H1 (cell line): ENCODE data around the gene CDKN3. TPM values are rescaled to one million over a fixed set of nuclear protein-coding genes. Genes with fewer than 3 reads are reported as not detected.

Experiments
- polyA plus RNA-seq, 7 experiments: library from polyadenylated mRNA; depleted of rRNA in 3 of 7; stranded (reverse) in 5 of 7; unstranded in 2 of 7; fragments of >200 nt in 5 of 7; fragments of 200-250 nt in 2 of 7; gene quantifications; 1 replicate in 5 of 7; 2 replicates in 1 of 7; 4 replicates in 1 of 7; pipeline versions ENCODE4 v1.2.1 to v1.2.3, GENCODE V29; 2011 to 2013; ENCODE audit warnings: missing spikeins in 2 of 7, mixed read lengths in 2 of 7
- total RNA-seq: library from RNA; stranded (reverse); fragmentation: NEBNext Ultra II Directional; extraction: Animal tissue kit (Norgen Biotek cat#: 25700); gene quantifications from 2 replicates; pipeline ENCODE4 v1.2.1, GENCODE V29; 2021

The CDKN3 gene
- total and polyA plus RNA-seq, 2 of the 8 experiments (the other 6 are each of a cell fraction or from before 2014, with no cell fraction given) = 43.5 to 48.3 TPM

Other genes with a start within 250 kb of the CDKN3 start
- 118 and 119 TPM in 2 replicates for gene CNIH1, start 44.4 kb downstream of the CDKN3 start, total RNA-seq
- gene CNIH1, start 44.4 kb downstream of the CDKN3 start, polyA plus RNA-seq (2011; rRNA removed) = 234 and 333 TPM in 2 replicates
- 75.9 and 77.3 TPM in 2 replicates for gene GMFB, start 92.0 kb downstream of the CDKN3 start, total RNA-seq
- 9.9 and 17.9 TPM in 2 replicates for gene GMFB, start 92.0 kb downstream of the CDKN3 start, polyA plus RNA-seq (2011; rRNA removed)
- 17.8 and 20.2 TPM in 2 replicates for gene CGRRF1, start 112.9 kb downstream of the CDKN3 start, total RNA-seq
- 3.9 and 7.4 TPM in 2 replicates for gene CGRRF1, start 112.9 kb downstream of the CDKN3 start, polyA plus RNA-seq (2011; rRNA removed)
- 11.5 and 12.3 TPM in 2 replicates for gene SAMD4A, start 170.1 kb downstream of the CDKN3 start, total RNA-seq
- 2.4 and 3.8 TPM in 2 replicates for gene SAMD4A, start 170.1 kb downstream of the CDKN3 start, polyA plus RNA-seq (2011; rRNA removed)